HG02938 (cell line): ENCODE measurements around the gene TAF8.
"Not testable (repeated sequence)": the region's sequence is repeated elsewhere in the genome, so short reads cannot be mapped to it uniquely, and the experiment has no call there.

Experiments
- ATAC-seq: cut with Tn5 transposase; IDR thresholded peaks from one replicate; pipeline ENCODE4 v1.9.1; 2021; ENCODE audit warnings: mild to moderate bottlenecking, moderate library complexity; ENCODE audit not compliant: unreplicated experiment

TAF8 gene

DNA sequence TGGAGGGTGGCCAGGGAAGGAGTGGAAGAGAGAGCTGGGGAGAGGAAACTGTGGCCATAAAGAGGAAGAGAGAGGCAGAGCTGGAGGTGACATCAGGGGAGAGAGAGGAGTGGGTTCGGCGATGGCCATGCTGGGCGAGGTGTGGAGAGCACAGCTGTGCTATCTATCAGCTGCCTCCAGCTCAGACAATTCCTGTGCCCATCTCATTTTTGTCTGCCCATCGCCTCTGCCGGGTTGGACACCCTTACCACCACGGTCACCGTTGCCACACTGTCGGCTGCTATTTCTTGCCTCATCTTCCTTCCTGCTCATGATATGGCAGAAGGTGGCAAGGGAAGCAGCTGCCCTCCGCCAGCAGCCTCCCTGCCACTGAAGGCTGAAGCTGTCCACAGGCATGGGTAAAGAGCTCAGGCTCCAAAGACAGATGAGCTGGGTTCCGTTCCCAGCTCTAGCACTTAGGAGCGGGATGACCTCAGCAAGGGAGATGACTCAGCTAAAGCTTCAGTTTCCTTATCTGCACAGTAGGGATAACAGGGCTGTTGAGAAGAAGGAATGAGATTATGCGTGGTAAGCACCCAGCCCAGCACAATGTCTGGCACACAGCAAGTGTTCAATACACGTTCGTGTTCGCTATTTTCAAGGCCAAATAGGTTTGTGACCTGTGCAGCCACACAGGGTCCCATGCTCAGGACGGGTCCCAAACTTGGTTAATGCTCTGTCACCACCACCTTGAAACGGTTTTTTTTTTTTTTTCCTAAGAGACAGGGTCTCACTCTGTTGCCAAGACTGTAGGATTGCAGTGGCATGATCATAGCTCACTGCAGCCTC, 21.9 kb upstream of the TAF8 start:
- ATAC-seq, result no peak

GRCh38 chr6:42029062-42029685, 21.1 kb upstream of the TAF8 start:
- no peak for ATAC-seq

DNA sequence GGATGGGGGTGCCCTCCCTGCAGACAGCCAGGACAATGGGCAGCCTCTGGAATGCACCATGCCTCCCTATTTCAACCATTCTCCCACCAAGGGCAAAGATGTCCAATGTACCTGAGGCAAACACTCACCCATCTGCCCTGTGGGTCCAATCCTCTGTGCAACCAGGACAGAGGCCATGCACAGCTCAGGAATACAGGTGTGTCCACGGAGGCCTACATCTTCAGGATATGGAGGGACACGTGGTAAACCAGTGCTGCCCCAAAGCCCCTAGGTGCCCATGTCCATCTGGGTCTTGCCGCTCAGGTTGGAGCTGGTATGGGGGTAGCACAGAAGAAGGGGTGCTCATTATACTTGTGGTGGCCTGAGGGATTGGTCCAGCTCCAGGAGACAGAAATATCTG, 20.4 kb upstream of the TAF8 start:
- no peak for ATAC-seq

GRCh38 chr6:42030585-42031506, 19.5 kb upstream of the TAF8 start:
- no peak for ATAC-seq

GRCh38 chr6:42032366-42032765, 18.0 kb upstream of the TAF8 start:
- ATAC-seq, result no peak

DNA sequence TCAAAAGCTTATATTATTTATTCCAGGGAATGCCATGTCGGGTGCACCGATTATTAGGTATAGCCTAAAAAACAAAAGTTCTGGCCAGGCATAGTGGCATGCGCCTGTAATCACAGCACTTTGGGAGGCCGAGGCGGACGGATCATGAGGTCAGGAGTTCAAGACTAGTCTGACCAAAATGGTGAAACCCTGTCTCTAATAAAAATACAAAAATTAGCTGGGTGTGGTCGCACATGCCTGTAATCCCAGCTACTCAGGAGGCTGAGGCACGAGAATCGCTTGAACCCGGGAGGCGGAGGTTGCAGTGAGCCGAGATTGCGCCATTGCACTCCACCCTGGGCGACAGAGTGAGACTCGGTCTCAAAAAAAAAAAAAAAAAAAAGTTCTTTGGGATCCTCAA, 12.7 kb upstream of the TAF8 start:
- not testable (repeated sequence) for ATAC-seq

- ATAC-seq, result no peak
Observed at GRCh38 chr6:42038163-42038562, 12.2 kb upstream of the TAF8 start.

DNA sequence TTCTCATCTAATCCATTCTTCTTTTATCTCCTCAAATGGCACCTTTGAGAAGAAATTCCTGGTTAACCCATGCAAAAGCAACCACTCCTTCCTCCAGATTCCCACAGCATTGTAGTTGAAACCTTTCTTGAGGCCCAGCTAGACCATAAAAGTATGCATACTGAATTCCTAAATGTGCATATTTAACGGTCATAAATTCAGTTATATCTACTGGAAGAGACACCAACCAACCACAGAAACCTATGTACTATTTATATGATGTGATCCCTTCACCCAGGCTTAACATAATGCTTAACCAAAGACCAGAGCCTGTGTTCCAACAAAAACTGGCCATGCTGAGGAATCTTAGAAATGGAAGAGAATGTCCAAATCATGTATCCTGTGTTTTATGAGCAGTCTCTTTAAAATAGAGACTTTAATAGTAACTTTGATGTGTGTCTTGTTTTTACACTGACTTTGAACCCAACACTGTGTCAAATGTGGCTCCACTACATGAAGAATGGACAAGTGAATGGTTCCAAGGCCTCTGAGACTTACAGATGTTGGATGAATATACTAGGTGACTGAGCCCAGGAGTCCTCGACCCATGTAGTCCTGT, 11.4 kb upstream of the TAF8 start:
- no peak for ATAC-seq

GRCh38 chr6:42040856-42041480, 9.4 kb upstream of the TAF8 start:
- ATAC-seq, result no peak

- ATAC-seq, result no peak
Observed at GRCh38 chr6:42041481-42042053, 8.8 kb upstream of the TAF8 start.

GRCh38 chr6:42042108-42042507, 8.2 kb upstream of the TAF8 start:
- no peak for ATAC-seq

DNA sequence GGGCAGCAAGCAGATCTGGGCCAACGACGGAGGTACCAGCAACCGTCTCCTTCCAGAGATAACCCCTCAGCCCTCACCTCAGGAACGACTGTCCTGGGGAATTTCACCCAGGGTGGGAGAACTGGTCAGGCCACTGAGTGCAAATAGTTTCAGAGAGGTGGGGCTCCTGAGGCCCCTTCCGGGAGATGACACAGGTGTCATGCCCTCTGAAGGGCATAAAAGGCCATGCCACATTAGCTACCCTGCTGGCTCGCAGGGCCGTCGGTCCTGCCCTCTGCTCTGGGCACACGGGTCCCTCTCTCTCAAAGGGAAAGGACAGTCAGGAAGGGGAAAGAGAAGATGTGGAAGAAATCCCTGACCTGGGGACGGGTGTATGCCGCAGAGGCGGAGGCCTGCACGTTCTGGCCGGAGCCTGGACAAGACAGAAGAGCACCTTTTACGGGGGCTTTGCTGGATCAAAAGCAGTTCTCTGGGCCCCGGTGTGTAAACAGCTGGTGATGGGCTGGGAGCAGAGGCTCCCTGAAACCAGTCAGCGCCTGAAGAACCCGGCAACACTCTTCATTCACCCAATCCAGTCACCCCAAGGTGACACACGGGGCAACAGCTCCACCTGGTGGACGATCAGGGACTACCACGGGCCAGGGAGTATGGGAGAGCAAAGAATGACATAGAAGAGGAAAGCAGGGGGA, 6.4 kb upstream of the TAF8 start:
- peak; percentile 41 for ATAC-seq

- ATAC-seq, result no peak
Observed at GRCh38 chr6:42045538-42046460, 4.5 kb upstream of the TAF8 start.

- no peak for ATAC-seq
Observed at GRCh38 chr6:42046464-42047212, 3.7 kb upstream of the TAF8 start.

DNA sequence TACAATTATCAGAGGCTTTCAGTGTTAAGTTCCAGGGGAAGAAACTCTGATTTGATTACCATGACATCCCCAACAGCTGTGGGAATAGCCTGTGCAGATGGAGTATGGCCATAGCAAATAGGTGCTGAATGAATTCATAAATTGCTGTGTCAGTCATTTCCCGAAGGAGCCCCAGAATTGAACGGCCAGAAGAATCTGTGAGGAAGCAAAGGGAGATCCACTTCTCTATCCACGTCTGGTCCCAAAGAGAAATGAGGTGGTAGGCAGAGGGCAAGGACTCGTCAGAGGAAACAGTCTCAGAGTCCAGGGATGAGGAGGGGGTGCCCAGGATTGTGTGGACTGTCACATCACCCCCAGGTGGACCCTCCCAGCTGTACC, 3.1 kb upstream of the TAF8 start:
- no peak for ATAC-seq

DNA sequence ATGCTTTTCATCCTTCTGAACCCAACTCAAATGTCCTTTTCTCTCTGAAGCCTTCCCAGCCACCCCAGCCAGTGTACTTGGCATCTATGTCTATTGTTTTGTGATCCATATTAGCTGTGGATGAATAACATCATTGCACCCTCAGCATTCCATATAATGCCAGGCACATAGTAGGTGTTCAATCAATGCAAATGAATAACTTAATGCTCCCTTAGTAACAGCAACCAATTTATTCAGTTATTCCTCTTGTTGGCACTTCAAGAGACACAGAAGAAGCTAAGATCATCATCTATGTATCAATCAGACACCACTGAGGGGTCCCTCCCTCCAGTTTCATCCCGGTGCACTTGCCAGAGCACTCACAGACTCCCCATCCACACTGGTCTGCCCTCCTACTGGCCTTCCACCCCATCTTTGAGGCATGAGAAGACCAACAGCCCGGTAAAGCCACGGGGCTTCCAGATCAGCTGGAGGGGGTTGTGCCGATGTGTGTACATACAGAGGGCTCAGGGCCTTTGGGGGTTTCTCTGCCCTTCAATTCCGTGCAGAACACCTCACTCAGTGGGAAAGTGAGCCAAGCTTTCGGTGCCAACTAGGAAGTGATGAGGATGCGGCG, 2.4 kb upstream of the TAF8 start:
- no peak for ATAC-seq

GRCh38 chr6:42049116-42049809, 1.1 kb upstream of the TAF8 start:
- no peak for ATAC-seq
